ENCODE results near the gene RBM48.

The RBM48 gene

GRCh38 chr7:92582948-92583347 lies 54.4 kb downstream of the RBM48 start:
- Histone ChIP-seq H3K4me3 (ENCODE audit: low read length) (no peak overlapping the region), H3K4me1 (ENCODE audit: low read length) (peaks cover 8% of the 10 kb centered on the region; the same call in 1 of the 2 replicates), H2AFZ (ENCODE audit: low read length) (no peak overlapping the region), H3K36me3 (replicated peaks; ENCODE audit: insufficient read depth, low read length) (peaks cover 7% of the 10 kb centered on the region; the same call in 1 of the 2 replicates), H3K27me3 (replicated peaks; ENCODE audit: insufficient read depth, low read length) (no peaks in the 10 kb centered on the region), H3F3A (ENCODE audit: insufficient read depth, low read length) (no peaks in the 10 kb centered on the region), H3K4me2 (ENCODE audit: low read depth, low read length) (no peak overlapping the region), H4K20me1 (ENCODE audit: insufficient read depth, low read length) (peaks cover 39% of the 10 kb centered on the region), H3K9me2 (replicated peaks; ENCODE audit: insufficient read depth, low read length) (no peaks in the 10 kb centered on the region), H3K27ac (ENCODE audit: low read length) (no peak overlapping the region), H3K79me2 (ENCODE audit: low read length) (peaks cover 93% of the 10 kb centered on the region), H3K9ac (ENCODE audit: low read length) (no peak overlapping the region), H3K9me3 (replicated peaks; ENCODE audit: insufficient read depth, low read length) (no peaks in the 10 kb centered on the region)
- no peak for DNase-seq
- no peak for TF ChIP-seq EZH2phosphoT487 (IDR thresholded peaks at IDR 0.05; ENCODE audit: low read length)
- TF ChIP-seq, protein P1, sequence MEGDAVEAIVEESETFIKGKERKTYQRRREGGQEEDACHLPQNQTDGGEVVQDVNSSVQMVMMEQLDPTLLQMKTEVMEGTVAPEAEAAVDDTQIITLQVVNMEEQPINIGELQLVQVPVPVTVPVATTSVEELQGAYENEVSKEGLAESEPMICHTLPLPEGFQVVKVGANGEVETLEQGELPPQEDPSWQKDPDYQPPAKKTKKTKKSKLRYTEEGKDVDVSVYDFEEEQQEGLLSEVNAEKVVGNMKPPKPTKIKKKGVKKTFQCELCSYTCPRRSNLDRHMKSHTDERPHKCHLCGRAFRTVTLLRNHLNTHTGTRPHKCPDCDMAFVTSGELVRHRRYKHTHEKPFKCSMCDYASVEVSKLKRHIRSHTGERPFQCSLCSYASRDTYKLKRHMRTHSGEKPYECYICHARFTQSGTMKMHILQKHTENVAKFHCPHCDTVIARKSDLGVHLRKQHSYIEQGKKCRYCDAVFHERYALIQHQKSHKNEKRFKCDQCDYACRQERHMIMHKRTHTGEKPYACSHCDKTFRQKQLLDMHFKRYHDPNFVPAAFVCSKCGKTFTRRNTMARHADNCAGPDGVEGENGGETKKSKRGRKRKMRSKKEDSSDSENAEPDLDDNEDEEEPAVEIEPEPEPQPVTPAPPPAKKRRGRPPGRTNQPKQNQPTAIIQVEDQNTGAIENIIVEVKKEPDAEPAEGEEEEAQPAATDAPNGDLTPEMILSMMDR (IDR thresholded peaks at IDR 0.05; ENCODE audit: low read length) = no peak
- TF ChIP-seq EZH2 (optimal IDR thresholded peaks at IDR 0.05; ENCODE audit: low read depth, low read length) = no peak

DNA sequence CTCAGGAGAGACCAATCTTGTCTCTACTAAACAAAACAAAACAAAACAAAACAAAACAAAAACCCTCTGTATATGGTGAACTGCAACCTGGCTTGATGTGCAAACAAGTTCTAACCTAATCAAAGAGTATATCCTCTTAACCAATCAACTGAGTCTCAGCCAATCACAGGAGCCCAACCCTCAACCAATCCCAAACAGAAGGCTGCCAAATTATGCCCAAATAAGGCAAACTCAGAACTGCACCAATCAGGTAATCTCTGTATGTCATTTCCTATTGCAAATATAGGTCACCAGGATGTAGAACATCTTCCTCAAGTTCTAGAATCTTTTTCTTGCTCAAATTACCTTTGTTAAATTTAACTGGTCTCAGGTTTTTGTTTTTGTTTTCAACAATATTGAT lies 56.4 kb downstream of the RBM48 start:
- Histone ChIP-seq H3K27me3 (replicated peaks; ENCODE audit: insufficient read depth, low read length) (no peaks in the 10 kb centered on the region), H3K4me2 (ENCODE audit: low read depth, low read length) (peak overlapping the region; percentile 7; the same call in 1 of the 2 replicates), H3K9ac (ENCODE audit: low read length) (no peak overlapping the region), H4K20me1 (ENCODE audit: insufficient read depth, low read length) (peaks cover 53% of the 10 kb centered on the region), H3K4me1 (ENCODE audit: low read length) (peaks cover 21% of the 10 kb centered on the region), H3K4me3 (ENCODE audit: low read length) (no peak overlapping the region), H3K9me2 (replicated peaks; ENCODE audit: insufficient read depth, low read length) (no peaks in the 10 kb centered on the region), H3K79me2 (ENCODE audit: low read length) (peaks cover 99% of the 10 kb centered on the region), H3K27ac (ENCODE audit: low read length) (no peak overlapping the region), H3F3A (ENCODE audit: insufficient read depth, low read length) (peaks cover 4% of the 10 kb centered on the region; the same call in 1 of the 2 replicates), H3K9me3 (replicated peaks; ENCODE audit: insufficient read depth, low read length) (no peaks in the 10 kb centered on the region), H3K36me3 (replicated peaks; ENCODE audit: insufficient read depth, low read length) (no peaks in the 10 kb centered on the region; the same call in 1 of the 2 replicates), H2AFZ (ENCODE audit: low read length) (no peak overlapping the region)
- no peak for DNase-seq
- TF ChIP-seq EZH2phosphoT487 (IDR thresholded peaks at IDR 0.05; ENCODE audit: low read length) (no peak), EZH2 (optimal IDR thresholded peaks at IDR 0.05; ENCODE audit: low read depth, low read length) (no peak)
- TF ChIP-seq, protein P1 (IDR thresholded peaks at IDR 0.05; ENCODE audit: low read length) = no peak

DNA sequence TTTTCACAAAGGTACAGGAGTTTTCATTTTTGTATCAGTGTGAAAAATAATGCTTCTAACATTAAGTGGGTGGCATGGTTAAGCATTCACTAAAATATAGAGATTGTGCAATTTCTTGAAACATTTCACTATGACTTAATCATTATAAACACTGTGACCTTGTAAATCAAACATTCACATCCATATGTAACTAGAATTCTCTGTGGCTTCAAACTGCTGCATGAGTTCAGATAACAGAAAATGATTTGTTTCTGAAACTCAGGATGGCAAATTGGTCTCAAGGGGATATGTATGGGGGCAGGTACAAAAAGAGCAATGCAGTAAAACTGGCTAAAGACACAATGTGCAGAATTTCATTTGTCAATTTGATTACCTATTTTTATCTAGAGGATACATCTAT lies 57.8 kb downstream of the RBM48 start:
- Histone ChIP-seq H3K36me3 (replicated peaks; ENCODE audit: insufficient read depth, low read length) (no peaks in the 10 kb centered on the region), H3K27ac (ENCODE audit: low read length) (no peak overlapping the region), H3K9me3 (replicated peaks; ENCODE audit: insufficient read depth, low read length) (no peaks in the 10 kb centered on the region), H2AFZ (ENCODE audit: low read length) (no peak overlapping the region), H3K79me2 (ENCODE audit: low read length) (peaks cover 87% of the 10 kb centered on the region), H3K4me3 (ENCODE audit: low read length) (no peak overlapping the region), H3K9ac (ENCODE audit: low read length) (no peak overlapping the region), H3K4me2 (ENCODE audit: low read depth, low read length) (no peak overlapping the region), H3K27me3 (replicated peaks; ENCODE audit: insufficient read depth, low read length) (no peaks in the 10 kb centered on the region), H4K20me1 (ENCODE audit: insufficient read depth, low read length) (peaks cover 50% of the 10 kb centered on the region), H3K9me2 (replicated peaks; ENCODE audit: insufficient read depth, low read length) (no peaks in the 10 kb centered on the region), H3K4me1 (ENCODE audit: low read length) (peaks cover 21% of the 10 kb centered on the region), H3F3A (ENCODE audit: insufficient read depth, low read length) (peaks cover 4% of the 10 kb centered on the region; the same call in 1 of the 2 replicates)
- DNase-seq = no peak
- no peak for TF ChIP-seq EZH2phosphoT487 (IDR thresholded peaks at IDR 0.05; ENCODE audit: low read length)
- no peak for TF ChIP-seq EZH2 (optimal IDR thresholded peaks at IDR 0.05; ENCODE audit: low read depth, low read length)

GRCh38 chr7:92586841-92587240 lies 58.2 kb downstream of the RBM48 start:
- Histone ChIP-seq H4K20me1 (ENCODE audit: insufficient read depth, low read length) (peaks cover 46% of the 10 kb centered on the region), H3K4me2 (ENCODE audit: low read depth, low read length) (no peak overlapping the region), H3K9me3 (replicated peaks; ENCODE audit: insufficient read depth, low read length) (no peaks in the 10 kb centered on the region), H3K9me2 (replicated peaks; ENCODE audit: insufficient read depth, low read length) (no peaks in the 10 kb centered on the region), H3K36me3 (replicated peaks; ENCODE audit: insufficient read depth, low read length) (no peaks in the 10 kb centered on the region), H3K4me1 (ENCODE audit: low read length) (peaks cover 21% of the 10 kb centered on the region), H2AFZ (ENCODE audit: low read length) (no peak overlapping the region), H3K9ac (ENCODE audit: low read length) (no peak overlapping the region), H3K27me3 (replicated peaks; ENCODE audit: insufficient read depth, low read length) (no peaks in the 10 kb centered on the region), H3K27ac (ENCODE audit: low read length) (no peak overlapping the region), H3K79me2 (ENCODE audit: low read length) (peaks cover 83% of the 10 kb centered on the region), H3K4me3 (ENCODE audit: low read length) (no peak overlapping the region), H3F3A (ENCODE audit: insufficient read depth, low read length) (peaks cover 4% of the 10 kb centered on the region; the same call in 1 of the 2 replicates)
- TF ChIP-seq, protein P1 (IDR thresholded peaks at IDR 0.05; ENCODE audit: low read length) = no peak
- TF ChIP-seq EZH2phosphoT487 (IDR thresholded peaks at IDR 0.05; ENCODE audit: low read length) = no peak
- TF ChIP-seq EZH2 (optimal IDR thresholded peaks at IDR 0.05; ENCODE audit: low read depth, low read length) = no peak
- DNase-seq = no peak
